Endothelial cell of umbilical vein (primary cell): Measurements from ENCODE around the gene ARL8A. TPM values are rescaled to one million over a fixed set of nuclear protein-coding genes. Genes with fewer than 3 reads are reported as not detected.

Experiments used
- BruUV-seq: library from RNA; stranded (reverse); fragments of 400-500 nt; replicated peaks from 2 replicates; lab custom pipeline; 2021; lab: Mats Ljungman, UMichigan
- CTCF ChIA-PET: fragments of 300-600, 350-600 bp; sonication (Branson Sonifier 250); formaldehyde crosslinking; loops from one replicate; lab custom pipeline; 2021; ENCODE audit warnings: antibody characterized with exemption, inconsistent platforms; lab: Charles Lee
- POLR2A ChIA-PET: fragments of 300-600, 350-600 bp; sonication (Branson Sonifier 250); formaldehyde crosslinking; loops from one replicate; lab custom pipeline; 2021; ENCODE audit warnings: antibody characterized with exemption, inconsistent platforms; lab: Charles Lee
- DNase-seq: peaks from one replicate; pipeline ENCODE4 v3.0.0-alpha.2; 2011; ENCODE audit warnings: low read depth, low spot score
- FAIRE-seq: peaks from 2 replicates; lab custom pipeline; 2011; peaks lifted over from hg19 to GRCh38; lab: Jason Lieb, UNC
- H2AFZ ChIP-seq: 2 replicates; pipeline ENCODE4 v1.6.0; 2012; ENCODE audit warnings: low read depth, low read length, control low read depth, inconsistent platforms
- H3K27ac ChIP-seq: 2 replicates; pipeline ENCODE4 v1.5.1; 2011; ENCODE audit warnings: low read depth, mild to moderate bottlenecking, control low read depth, low read length, moderate library complexity; ENCODE audit not compliant: insufficient read depth
- H3K27me3 ChIP-seq, 2 experiments: 2 replicates each; pipeline versions ENCODE4 v1.6.0 to v1.6.1; 2011; ENCODE audit warnings: low read length in 2 of 2, mixed read lengths in 1 of 2; ENCODE audit not compliant: control insufficient read depth in 2 of 2, insufficient read depth in 2 of 2
- H3K36me3 ChIP-seq, 2 experiments: 2 replicates in 1 of 2; 3 replicates in 1 of 2; pipeline ENCODE4 v1.5.1; 2011; ENCODE audit warnings: low read length in 2 of 2, mild to moderate bottlenecking in 1 of 2, moderate library complexity in 1 of 2; ENCODE audit not compliant: control insufficient read depth in 2 of 2, insufficient read depth in 2 of 2; ENCODE audit errors: extremely low read depth in 1 of 2
- H3K4me1 ChIP-seq: 3 replicates; pipeline ENCODE4 v1.5.1; 2011; ENCODE audit warnings: mild to moderate bottlenecking, low read length; ENCODE audit not compliant: control insufficient read depth, insufficient read depth; ENCODE audit errors: extremely low read depth
- H3K4me2 ChIP-seq: 2 replicates; pipeline ENCODE4 v1.6.1; 2011; ENCODE audit warnings: low read length, control low read depth, mixed read lengths; ENCODE audit not compliant: insufficient read depth
- H3K4me3 ChIP-seq, 3 experiments: fragments of 200-600 bp in 1 of 3; sonication (generic), shearing (Covaris generic) in 1 of 3; replicated peaks in 1 of 3; 2 replicates each; pipeline ENCODE4 v1.5.1; 2011 to 2016; ENCODE audit warnings: control low read depth in 3 of 3, low read length in 3 of 3, mild to moderate bottlenecking in 2 of 3, inconsistent platforms in 1 of 3, low read depth in 1 of 3, moderate library complexity in 1 of 3; ENCODE audit not compliant: insufficient read depth in 1 of 3
- H3K79me2 ChIP-seq: 2 replicates; pipeline ENCODE4 v1.6.0; 2012; ENCODE audit warnings: low read length, inconsistent platforms; ENCODE audit not compliant: control insufficient read depth, insufficient read depth
- H3K9ac ChIP-seq: replicated peaks from 2 replicates; pipeline ENCODE3; 2011; ENCODE audit warnings: low read length, control low read depth; ENCODE audit not compliant: insufficient read depth; ENCODE audit errors: extremely low read depth
- H3K9me1 ChIP-seq: replicated peaks from 3 replicates; pipeline ENCODE4 v1.6.0; 2011; ENCODE audit warnings: mild to moderate bottlenecking, low read length; ENCODE audit not compliant: control insufficient read depth, insufficient read depth; ENCODE audit errors: extremely low read depth
- H3K9me3 ChIP-seq: replicated peaks from 2 replicates; pipeline ENCODE4 v1.5.1; 2012; ENCODE audit warnings: low read length, inconsistent platforms; ENCODE audit not compliant: control insufficient read depth, insufficient read depth
- H4K20me1 ChIP-seq: replicated peaks from 2 replicates; pipeline ENCODE3; 2011; ENCODE audit warnings: mild to moderate bottlenecking, low read length; ENCODE audit not compliant: control insufficient read depth, insufficient read depth; ENCODE audit errors: extremely low read depth
- CTCF ChIP-seq, 2 donors: IDR thresholded peaks; 1 replicate in 1 of 2; 2 replicates in 1 of 2; pipeline ENCODE4 v1.5.1; 2011; ENCODE audit warnings: low read length in 2 of 2, mild to moderate bottlenecking in 2 of 2, moderate library complexity in 2 of 2, control low read depth in 1 of 2, inconsistent platforms in 1 of 2, low read depth in 1 of 2; ENCODE audit not compliant: insufficient read depth in 1 of 2; ENCODE audit errors: extremely low read depth in 1 of 2
- EZH2 ChIP-seq: IDR thresholded peaks from 2 replicates; pipeline ENCODE4 v1.6.1; 2012; ENCODE audit warnings: borderline replicate concordance, low read depth, mild to moderate bottlenecking, moderate library complexity, low read length, inconsistent platforms; ENCODE audit not compliant: severe bottlenecking
- FOS ChIP-seq: IDR thresholded peaks from 2 replicates; pipeline ENCODE4 v1.6.1; 2011; ENCODE audit warnings: mild to moderate bottlenecking, low read length, moderate library complexity, borderline replicate concordance; ENCODE audit not compliant: insufficient read depth
- GATA2 ChIP-seq: IDR thresholded peaks from 2 replicates; pipeline ENCODE4 v1.7.0; 2011; ENCODE audit warnings: low read depth, mild to moderate bottlenecking, moderate library complexity, mixed read lengths, low read length; ENCODE audit not compliant: insufficient read length, insufficient read depth
- JUN ChIP-seq: IDR thresholded peaks from 2 replicates; pipeline ENCODE4 v1.6.1; 2011; ENCODE audit warnings: borderline replicate concordance, low read depth; ENCODE audit not compliant: insufficient read length, insufficient read depth
- MAX ChIP-seq: IDR thresholded peaks from 2 replicates; pipeline ENCODE4 v1.6.1; 2011; ENCODE audit not compliant: insufficient read depth, insufficient read length
- MYC ChIP-seq: IDR thresholded peaks from one replicate; pipeline ENCODE4 v1.6.1; 2011; ENCODE audit warnings: mild to moderate bottlenecking, low read depth, low read length
- POLR2A ChIP-seq: IDR thresholded peaks from 2 replicates; pipeline ENCODE4 v1.6.1; 2012; ENCODE audit warnings: low read depth, mild to moderate bottlenecking, control low read depth, low read length
- POLR2AphosphoS5 ChIP-seq: IDR thresholded peaks from 2 replicates; pipeline ENCODE4 v1.6.1; 2012; ENCODE audit warnings: low read depth, mild to moderate bottlenecking, control low read depth, low read length, moderate library complexity; ENCODE audit not compliant: insufficient read depth
- dilution Hi-C: fragments of 300-500 bp; cut with MboI; formaldehyde crosslinking; loops from one replicate; pipeline ENCODE4 v1.15.0; 2019; ENCODE audit warnings: low sequenced_read_pairs; ENCODE audit not compliant: extremely low pct_ligation_motif_present
- intact Hi-C: fragments of 100-400 bp; cut with micrococcal nuclease; formaldehyde crosslinking; loops from one replicate; pipeline ENCODE4 v1.10.0; 2022
- polyA plus RNA-seq, 4 experiments: library from polyadenylated mRNA; depleted of rRNA in 3 of 4; stranded (reverse) in 3 of 4; unstranded in 1 of 4; fragments of >200 nt; gene quantifications; 2 replicates each; pipeline versions ENCODE4 v1.2.1 to v1.2.3, GENCODE V29; 2011 to 2012; ENCODE audit warnings: missing spikeins in 1 of 4
- total RNA-seq: library from RNA; stranded (reverse); gene quantifications from 2 replicates; pipeline ENCODE4 v1.2.3, GENCODE V29; 2021

The ARL8A gene
- total and polyA plus RNA-seq, 2 donors (not counting 3 experiments of a cell fraction or from before 2014, with no cell fraction given) = 54.3 to 69.5 TPM

- Histone ChIP-seq H3K9me1 (no peaks in the 10 kb centered on the region), H3K4me2 (no peak overlapping the region), H3K4me1 (no peaks in the 10 kb centered on the region), H3K4me3 (no peak overlapping the region), H3K27me3 (peaks cover 4 to 10% of the 10 kb centered on the region in 2 experiments), H3K9ac (no peak overlapping the region), H3K27ac (no peak overlapping the region), H3K9me3 (no peaks in the 10 kb centered on the region), H3K79me2 (no peaks in the 10 kb centered on the region), H2AFZ (no peak overlapping the region), H3K36me3 (no peaks in the 10 kb centered on the region), H4K20me1 (no peaks in the 10 kb centered on the region)
- CTCF ChIA-PET = interaction anchor here (1.3 to 7.2 kb wide), 3 partner anchors 112 to 228 kb away, joined by 4 to 102 read pairs (median 4); no protein-coding TSS in a partner anchor
- intact Hi-C loops (no loop called here), dilution Hi-C loops (no loop called here)
- no peak for DNase-seq
- no peak for TF ChIP-seq POLR2AphosphoS5
- TF ChIP-seq MYC = no peak
- no peak for TF ChIP-seq CTCF (IDR thresholded peaks at IDR 0.05; ENCODE audit: extremely low read depth in 1 of 2, insufficient read depth in 1 of 2, low read depth in 1 of 2, low read length in 2 of 2)
- no peak for TF ChIP-seq GATA2
- TF ChIP-seq POLR2A = no peak
- TF ChIP-seq MAX = no peak
- no peak for TF ChIP-seq EZH2
- TF ChIP-seq FOS = no peak
- TF ChIP-seq JUN = no peak
- no peak for FAIRE-seq
- BruUV-seq = no TSS peak
- POLR2A ChIA-PET = no interaction called here
These were observed 20.4 kb downstream of the ARL8A start for GRCh38 chr1:202124142-202124541.
